A549 (cell line): ENCODE data around the gene GRIK2. TPM values are rescaled to one million over a fixed set of nuclear protein-coding genes. Genes with fewer than 3 reads are reported as not detected.

Experiments
- ATAC-seq, 2 experiments: fragments of 200-7000 bp in 1 of 2; fragments of >200 bp in 1 of 2; cut with Nextera tagmentation in 1 of 2; cut with Tn5 transposase in 1 of 2; 3 replicates each; pipeline versions ENCODE4 v1.8.0 to v1.9.1; 2018 to 2020; ENCODE audit warnings: mild to moderate bottlenecking in 1 of 2, moderate library complexity in 1 of 2
- CTCF ChIA-PET: fragments of 300-600 bp; sonication (Branson Sonifier 250); formaldehyde crosslinking; extraction: SDS; loops from one replicate; lab custom pipeline; 2021; ENCODE audit warnings: antibody characterized with exemption, inconsistent platforms; lab: Yijun Ruan, JAX
- POLR2A ChIA-PET: fragments of 350-600 bp; formaldehyde crosslinking; extraction: SDS; loops from one replicate; lab custom pipeline; 2021; ENCODE audit warnings: antibody characterized with exemption, inconsistent platforms; lab: Yijun Ruan, JAX
- DNase-seq, 2 experiments: peaks; one replicate each; pipeline versions ENCODE4 v3.0.0 to v3.0.0-alpha.2; 2011 to 2016; ENCODE audit warnings: low read depth in 1 of 2, low spot score in 1 of 2
- FAIRE-seq: peaks from 2 replicates; lab custom pipeline; 2011; peaks lifted over from hg19 to GRCh38; lab: Jason Lieb, UNC
- H3K27ac ChIP-seq, 2 experiments: fragments of >200 bp; sonication (Bioruptor Twin); formaldehyde crosslinking; 3 replicates each; pipeline ENCODE4 v1.5.1; 2016 to 2017
- H3K4me1 ChIP-seq: fragments of >200 bp; sonication (Bioruptor Twin); formaldehyde crosslinking; 3 replicates; pipeline ENCODE4 v1.6.1; 2016
- H3K4me2 ChIP-seq: fragments of >200 bp; sonication (Bioruptor Twin); formaldehyde crosslinking; 3 replicates; pipeline ENCODE4 v1.6.1; 2016
- H3K4me3 ChIP-seq: fragments of >200 bp; sonication (Bioruptor Twin); formaldehyde crosslinking; 3 replicates; pipeline ENCODE4 v1.5.1; 2016
- H3K9me3 ChIP-seq: fragments of >200 bp; sonication (Bioruptor Twin); formaldehyde crosslinking; 3 replicates; pipeline ENCODE4 v1.6.1; 2016
- BHLHE40 ChIP-seq: IDR thresholded peaks from 2 replicates; pipeline ENCODE4 v1.6.1; 2012; ENCODE audit warnings: low read depth, low read length, inconsistent platforms
- CBX2 ChIP-seq: fragments of 200-600 bp; sonication (generic); IDR thresholded peaks from 2 replicates; pipeline ENCODE4 v1.6.1; 2016; ENCODE audit warnings: low read depth, mild to moderate bottlenecking, borderline replicate concordance
- CEBPB ChIP-seq, 2 experiments: fragments of >200 bp in 1 of 2; sonication (Bioruptor Twin) in 1 of 2; formaldehyde crosslinking in 1 of 2; IDR thresholded peaks; 2 replicates each; pipeline ENCODE4 v1.6.1; 2012 to 2016
- CHD4 ChIP-seq: fragments of 200-600 bp; sonication (generic); IDR thresholded peaks from 2 replicates; pipeline ENCODE4 v1.6.1; 2016; ENCODE audit warnings: antibody characterized with exemption, mild to moderate bottlenecking, borderline replicate concordance
- FOSB ChIP-seq: fragments of 250-450 bp; sonication (Bioruptor Pico); IDR thresholded peaks from 2 replicates; pipeline ENCODE4 v1.5.0; 2020; ENCODE audit warnings: mild to moderate bottlenecking, moderate library complexity
- FOXS1 ChIP-seq: fragments of 250-450 bp; sonication (Bioruptor Pico); IDR thresholded peaks from 2 replicates; pipeline ENCODE4 v1.5.0; 2020; ENCODE audit warnings: mild to moderate bottlenecking, moderate library complexity
- HOXA7 ChIP-seq: fragments of 250-450 bp; sonication (Bioruptor Pico); IDR thresholded peaks from 2 replicates; pipeline ENCODE4 v1.5.0; 2020; ENCODE audit warnings: mild to moderate bottlenecking, moderate library complexity
- HOXB5 ChIP-seq: fragments of 250-450 bp; sonication (Bioruptor Pico); IDR thresholded peaks from 2 replicates; pipeline ENCODE4 v1.5.0; 2020; ENCODE audit warnings: mild to moderate bottlenecking, moderate library complexity
- JUN ChIP-seq, 2 experiments: fragments of >200 bp; sonication (Bioruptor Twin); formaldehyde crosslinking; IDR thresholded peaks; 2 replicates in 1 of 2; 3 replicates in 1 of 2; pipeline ENCODE4 v1.6.1; 2016 to 2017
- JUNB ChIP-seq: fragments of >200 bp; sonication (Bioruptor Twin); formaldehyde crosslinking; IDR thresholded peaks from 2 replicates; pipeline ENCODE4 v1.6.1; 2016
- NR3C1 ChIP-seq: fragments of >200 bp; sonication (Bioruptor Twin); formaldehyde crosslinking; IDR thresholded peaks from 3 replicates; pipeline ENCODE4 v1.6.1; 2017
- RAD21 ChIP-seq, 2 experiments: fragments of >200 bp in 1 of 2; sonication (Bioruptor Twin) in 1 of 2; formaldehyde crosslinking in 1 of 2; IDR thresholded peaks in 1 of 2; conservative IDR thresholded peaks in 1 of 2; 2 replicates in 1 of 2; 3 replicates in 1 of 2; pipeline ENCODE4 v1.6.1; 2012 to 2018; ENCODE audit warnings: inconsistent platforms in 1 of 2
- RARB ChIP-seq: fragments of 250-450 bp; sonication (Bioruptor Pico); IDR thresholded peaks from 2 replicates; pipeline ENCODE4 v1.8.0; 2021; ENCODE audit warnings: mild to moderate bottlenecking, moderate library complexity
- SREBF2 ChIP-seq: fragments of 450-650 bp; IDR thresholded peaks from 2 replicates; pipeline ENCODE4 v1.6.1; 2014; ENCODE audit warnings: mild to moderate bottlenecking, moderate library complexity
- TP53 ChIP-seq: fragments of 250-450 bp; sonication (Bioruptor Pico); IDR thresholded peaks from 2 replicates; pipeline ENCODE4 v1.5.0; 2021; ENCODE audit warnings: mild to moderate bottlenecking, moderate library complexity
- ZC3H11A ChIP-seq: fragments of 450-650 bp; IDR thresholded peaks from 2 replicates; pipeline ENCODE4 v1.6.1; 2014; ENCODE audit warnings: antibody characterized with exemption, mild to moderate bottlenecking
- WGBS: methylation state at CpG from one replicate; pipeline ENCODE4 v1.1.6; 2017; ENCODE audit errors: missing lambda C conversion rate; 5-methylcytosine and 5-hydroxymethylcytosine counted together
- polyA plus RNA-seq, 4 experiments: library from polyadenylated mRNA; depleted of rRNA in 3 of 4; stranded (reverse); fragments of >200 nt; fragmentation: RNase III in 1 of 4; extraction: RNeasy Plus Mini Kit Qiagen cat#74134 plus additional on column Dnase treatment in 1 of 4; gene quantifications; 2 replicates in 3 of 4; 3 replicates in 1 of 4; pipeline ENCODE4 v1.2.3, GENCODE V29; 2011 to 2017
- TF ChIP-seq, protein P1 (sequence below): IDR thresholded peaks from 2 replicates; pipeline ENCODE4 v1.6.1; 2012; ENCODE audit warnings: low read depth, borderline replicate concordance
- TF ChIP-seq, protein P2 (sequence below): IDR thresholded peaks from 2 replicates; pipeline ENCODE4 v1.6.1; 2012
- TF ChIP-seq, protein P3 (sequence below): fragments of >200 bp; sonication (Bioruptor Twin); formaldehyde crosslinking; IDR thresholded peaks from 3 replicates; pipeline ENCODE4 v1.6.1; 2016
- TF ChIP-seq, protein P4 (sequence below): fragments of 200-600 bp; sonication (generic); IDR thresholded peaks from 2 replicates; pipeline ENCODE4 v1.6.1; 2016; ENCODE audit warnings: antibody characterized with exemption, mild to moderate bottlenecking, moderate library complexity
- TF ChIP-seq, protein P5 (sequence below): fragments of 250-450 bp; sonication (Bioruptor Pico); IDR thresholded peaks from 2 replicates; pipeline ENCODE4 v1.5.0; 2020; ENCODE audit warnings: low read depth, mild to moderate bottlenecking, moderate library complexity
- TF ChIP-seq, protein P6 (sequence below): fragments of >200 bp; sonication (Bioruptor Twin); formaldehyde crosslinking; IDR thresholded peaks from 3 replicates; pipeline ENCODE4 v1.5.1; 2016
- TF ChIP-seq, protein P7 (sequence below): fragments of 250-450 bp; sonication (Bioruptor Pico); IDR thresholded peaks from 2 replicates; pipeline ENCODE4 v1.5.0; 2021; ENCODE audit warnings: mild to moderate bottlenecking, moderate library complexity, borderline replicate concordance

Gene GRIK2
- polyA plus RNA-seq, 2 of the 4 experiments (the other 2 are of a cell fraction): 0.56 to 0.65 TPM

DNA sequence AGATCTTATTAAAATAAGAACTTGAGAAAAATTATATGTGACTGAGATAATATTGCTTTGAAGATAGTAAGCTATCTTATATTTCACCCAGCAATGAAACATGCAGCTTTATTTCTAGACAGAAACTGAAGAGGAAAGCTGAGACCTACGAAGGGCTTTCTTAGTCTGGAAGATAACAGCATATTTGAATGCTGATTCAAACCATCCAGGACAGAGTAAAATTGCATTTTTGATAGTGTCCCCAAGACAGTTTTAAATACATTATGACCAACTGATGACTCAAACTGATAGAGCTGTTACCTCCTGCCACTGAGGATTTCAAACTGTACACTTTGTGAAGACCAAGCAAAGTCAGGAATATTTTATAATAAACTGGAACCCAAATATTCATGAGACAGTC, 409.6 kb downstream of the GRIK2 start:
- no peak for ATAC-seq
- Histone ChIP-seq H3K4me2 (no peak overlapping the region), H3K4me1 (no peaks in the 10 kb centered on the region), H3K27ac (no peak overlapping the region), H3K4me3 (no peak overlapping the region), H3K9me3 (no peaks in the 10 kb centered on the region)
- POLR2A ChIA-PET: no interaction called here
- CTCF ChIA-PET: no interaction called here
- TF ChIP-seq NR3C1 (no peak), CBX2 (no peak), BHLHE40 (no peak), HOXB5 (no peak), JUNB (no peak), RAD21 (conservative IDR thresholded peaks at IDR 0.05 in 1 of 2, IDR thresholded peaks at IDR 0.05 in 1 of 2) (no peak)
- TF ChIP-seq, protein P1, sequence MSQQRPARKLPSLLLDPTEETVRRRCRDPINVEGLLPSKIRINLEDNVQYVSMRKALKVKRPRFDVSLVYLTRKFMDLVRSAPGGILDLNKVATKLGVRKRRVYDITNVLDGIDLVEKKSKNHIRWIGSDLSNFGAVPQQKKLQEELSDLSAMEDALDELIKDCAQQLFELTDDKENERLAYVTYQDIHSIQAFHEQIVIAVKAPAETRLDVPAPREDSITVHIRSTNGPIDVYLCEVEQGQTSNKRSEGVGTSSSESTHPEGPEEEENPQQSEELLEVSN: no peak
- TF ChIP-seq, protein P2, sequence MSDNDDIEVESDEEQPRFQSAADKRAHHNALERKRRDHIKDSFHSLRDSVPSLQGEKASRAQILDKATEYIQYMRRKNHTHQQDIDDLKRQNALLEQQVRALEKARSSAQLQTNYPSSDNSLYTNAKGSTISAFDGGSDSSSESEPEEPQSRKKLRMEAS: no peak
- TF ChIP-seq, protein P3, sequence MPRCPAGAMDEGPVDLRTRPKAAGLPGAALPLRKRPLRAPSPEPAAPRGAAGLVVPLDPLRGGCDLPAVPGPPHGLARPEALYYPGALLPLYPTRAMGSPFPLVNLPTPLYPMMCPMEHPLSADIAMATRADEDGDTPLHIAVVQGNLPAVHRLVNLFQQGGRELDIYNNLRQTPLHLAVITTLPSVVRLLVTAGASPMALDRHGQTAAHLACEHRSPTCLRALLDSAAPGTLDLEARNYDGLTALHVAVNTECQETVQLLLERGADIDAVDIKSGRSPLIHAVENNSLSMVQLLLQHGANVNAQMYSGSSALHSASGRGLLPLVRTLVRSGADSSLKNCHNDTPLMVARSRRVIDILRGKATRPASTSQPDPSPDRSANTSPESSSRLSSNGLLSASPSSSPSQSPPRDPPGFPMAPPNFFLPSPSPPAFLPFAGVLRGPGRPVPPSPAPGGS: no peak
- TF ChIP-seq, protein P4, sequence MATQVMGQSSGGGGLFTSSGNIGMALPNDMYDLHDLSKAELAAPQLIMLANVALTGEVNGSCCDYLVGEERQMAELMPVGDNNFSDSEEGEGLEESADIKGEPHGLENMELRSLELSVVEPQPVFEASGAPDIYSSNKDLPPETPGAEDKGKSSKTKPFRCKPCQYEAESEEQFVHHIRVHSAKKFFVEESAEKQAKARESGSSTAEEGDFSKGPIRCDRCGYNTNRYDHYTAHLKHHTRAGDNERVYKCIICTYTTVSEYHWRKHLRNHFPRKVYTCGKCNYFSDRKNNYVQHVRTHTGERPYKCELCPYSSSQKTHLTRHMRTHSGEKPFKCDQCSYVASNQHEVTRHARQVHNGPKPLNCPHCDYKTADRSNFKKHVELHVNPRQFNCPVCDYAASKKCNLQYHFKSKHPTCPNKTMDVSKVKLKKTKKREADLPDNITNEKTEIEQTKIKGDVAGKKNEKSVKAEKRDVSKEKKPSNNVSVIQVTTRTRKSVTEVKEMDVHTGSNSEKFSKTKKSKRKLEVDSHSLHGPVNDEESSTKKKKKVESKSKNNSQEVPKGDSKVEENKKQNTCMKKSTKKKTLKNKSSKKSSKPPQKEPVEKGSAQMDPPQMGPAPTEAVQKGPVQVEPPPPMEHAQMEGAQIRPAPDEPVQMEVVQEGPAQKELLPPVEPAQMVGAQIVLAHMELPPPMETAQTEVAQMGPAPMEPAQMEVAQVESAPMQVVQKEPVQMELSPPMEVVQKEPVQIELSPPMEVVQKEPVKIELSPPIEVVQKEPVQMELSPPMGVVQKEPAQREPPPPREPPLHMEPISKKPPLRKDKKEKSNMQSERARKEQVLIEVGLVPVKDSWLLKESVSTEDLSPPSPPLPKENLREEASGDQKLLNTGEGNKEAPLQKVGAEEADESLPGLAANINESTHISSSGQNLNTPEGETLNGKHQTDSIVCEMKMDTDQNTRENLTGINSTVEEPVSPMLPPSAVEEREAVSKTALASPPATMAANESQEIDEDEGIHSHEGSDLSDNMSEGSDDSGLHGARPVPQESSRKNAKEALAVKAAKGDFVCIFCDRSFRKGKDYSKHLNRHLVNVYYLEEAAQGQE: no peak
- 12% methylated on average over 1 of the region's 1 CpG for WGBS
- DNase-seq: no peak
- FAIRE-seq: no peak

DNA sequence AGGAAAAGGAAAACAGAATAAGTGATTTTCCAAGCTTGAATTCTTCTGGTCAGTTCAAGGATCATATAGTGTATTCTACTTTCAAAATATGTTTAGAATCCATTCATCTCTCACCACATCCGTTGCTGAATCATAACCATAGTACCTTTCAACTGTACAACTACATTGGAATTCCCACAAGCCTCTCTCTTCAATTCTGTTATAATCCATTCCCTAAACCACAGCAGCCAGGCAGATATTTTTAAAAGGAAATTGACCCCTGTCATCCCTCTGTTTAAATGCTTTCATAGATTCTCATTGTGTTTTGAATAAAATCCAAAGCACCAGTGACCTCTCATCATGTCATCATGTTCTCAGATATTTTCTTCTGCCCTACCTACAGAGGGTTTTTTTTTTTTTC, 412.7 kb downstream of the GRIK2 start:
- no peak overlapping the region for H3K27ac ChIP-seq
- no peak for TF ChIP-seq BHLHE40
- TF ChIP-seq FOSB (CRISPR knock-in tag): no peak
- no peak for TF ChIP-seq JUNB
- no peak for TF ChIP-seq CHD4
- TF ChIP-seq RARB (CRISPR knock-in tag): no peak
- TF ChIP-seq, protein P5, sequence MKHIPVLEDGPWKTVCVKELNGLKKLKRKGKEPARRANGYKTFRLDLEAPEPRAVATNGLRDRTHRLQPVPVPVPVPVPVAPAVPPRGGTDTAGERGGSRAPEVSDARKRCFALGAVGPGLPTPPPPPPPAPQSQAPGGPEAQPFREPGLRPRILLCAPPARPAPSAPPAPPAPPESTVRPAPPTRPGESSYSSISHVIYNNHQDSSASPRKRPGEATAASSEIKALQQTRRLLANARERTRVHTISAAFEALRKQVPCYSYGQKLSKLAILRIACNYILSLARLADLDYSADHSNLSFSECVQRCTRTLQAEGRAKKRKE (CRISPR knock-in tag): no peak
- TF ChIP-seq, protein P6, sequence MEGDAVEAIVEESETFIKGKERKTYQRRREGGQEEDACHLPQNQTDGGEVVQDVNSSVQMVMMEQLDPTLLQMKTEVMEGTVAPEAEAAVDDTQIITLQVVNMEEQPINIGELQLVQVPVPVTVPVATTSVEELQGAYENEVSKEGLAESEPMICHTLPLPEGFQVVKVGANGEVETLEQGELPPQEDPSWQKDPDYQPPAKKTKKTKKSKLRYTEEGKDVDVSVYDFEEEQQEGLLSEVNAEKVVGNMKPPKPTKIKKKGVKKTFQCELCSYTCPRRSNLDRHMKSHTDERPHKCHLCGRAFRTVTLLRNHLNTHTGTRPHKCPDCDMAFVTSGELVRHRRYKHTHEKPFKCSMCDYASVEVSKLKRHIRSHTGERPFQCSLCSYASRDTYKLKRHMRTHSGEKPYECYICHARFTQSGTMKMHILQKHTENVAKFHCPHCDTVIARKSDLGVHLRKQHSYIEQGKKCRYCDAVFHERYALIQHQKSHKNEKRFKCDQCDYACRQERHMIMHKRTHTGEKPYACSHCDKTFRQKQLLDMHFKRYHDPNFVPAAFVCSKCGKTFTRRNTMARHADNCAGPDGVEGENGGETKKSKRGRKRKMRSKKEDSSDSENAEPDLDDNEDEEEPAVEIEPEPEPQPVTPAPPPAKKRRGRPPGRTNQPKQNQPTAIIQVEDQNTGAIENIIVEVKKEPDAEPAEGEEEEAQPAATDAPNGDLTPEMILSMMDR: no peak
- TF ChIP-seq, protein P7, sequence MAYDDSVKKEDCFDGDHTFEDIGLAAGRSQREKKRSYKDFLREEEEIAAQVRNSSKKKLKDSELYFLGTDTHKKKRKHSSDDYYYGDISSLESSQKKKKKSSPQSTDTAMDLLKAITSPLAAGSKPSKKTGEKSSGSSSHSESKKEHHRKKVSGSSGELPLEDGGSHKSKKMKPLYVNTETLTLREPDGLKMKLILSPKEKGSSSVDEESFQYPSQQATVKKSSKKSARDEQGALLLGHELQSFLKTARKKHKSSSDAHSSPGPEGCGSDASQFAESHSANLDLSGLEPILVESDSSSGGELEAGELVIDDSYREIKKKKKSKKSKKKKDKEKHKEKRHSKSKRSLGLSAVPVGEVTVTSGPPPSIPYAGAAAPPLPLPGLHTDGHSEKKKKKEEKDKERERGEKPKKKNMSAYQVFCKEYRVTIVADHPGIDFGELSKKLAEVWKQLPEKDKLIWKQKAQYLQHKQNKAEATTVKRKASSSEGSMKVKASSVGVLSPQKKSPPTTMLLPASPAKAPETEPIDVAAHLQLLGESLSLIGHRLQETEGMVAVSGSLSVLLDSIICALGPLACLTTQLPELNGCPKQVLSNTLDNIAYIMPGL (CRISPR knock-in tag): no peak
- no peak for TF ChIP-seq FOXS1
- TF ChIP-seq HOXA7 (CRISPR knock-in tag): no peak
- no peak for TF ChIP-seq TP53
- no peak for TF ChIP-seq ZC3H11A
- TF ChIP-seq, protein P4: no peak
- TF ChIP-seq CEBPB (IDR thresholded peaks at IDR 0.05): no peak
- TF ChIP-seq JUN (IDR thresholded peaks at IDR 0.05): no peak
- no peak for TF ChIP-seq SREBF2

More for the DNA sequence above, 412.7 kb downstream of the GRIK2 start:
- FAIRE-seq (no peak), DNase-seq (no peak), ATAC-seq (no peak)
- H3K9me3 ChIP-seq: no peaks in the 10 kb centered on the region
- ChIA-PET CTCF (no interaction called here), POLR2A (no interaction called here)
- no peak overlapping the region for H3K4me2 ChIP-seq
- no peaks in the 10 kb centered on the region for H3K4me1 ChIP-seq
- no peak overlapping the region for H3K4me3 ChIP-seq
- WGBS: 12% methylated on average over 1 of the region's 1 CpG
